ENCODE results near the gene DGLUCY. TPM values are rescaled to one million over a fixed set of nuclear protein-coding genes. Genes with fewer than 3 reads are reported as not detected.
A peak's percentile ranks its signal among the peaks of the same experiment; 100 is the strongest.
"Not testable (repeated sequence)": the region's sequence is repeated elsewhere in the genome, so short reads cannot be mapped to it uniquely, and the experiment has no call there.

DGLUCY gene
- polyA plus RNA-seq, 4 donors = 27.8 to 82.5 (median 74.9) TPM

DNA sequence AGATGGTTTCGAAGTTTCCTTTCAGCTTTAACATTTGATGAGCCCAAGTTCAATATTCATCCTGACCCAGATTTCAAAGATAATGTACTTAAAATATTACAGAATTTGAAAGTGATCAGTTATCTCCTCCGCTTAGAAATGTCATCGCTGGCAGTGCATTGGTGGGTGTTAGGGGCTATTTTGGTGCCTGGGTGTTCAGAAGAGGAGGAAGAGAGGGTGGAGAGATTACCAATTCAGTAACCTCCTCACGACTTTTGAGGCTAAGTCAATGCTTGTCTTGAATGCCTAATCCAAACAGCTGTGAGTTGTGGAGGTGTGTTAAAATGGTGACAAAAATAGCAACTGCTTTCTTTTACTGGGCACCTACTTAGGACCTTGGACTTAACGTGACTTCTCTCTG, 13.8 kb upstream of the DGLUCY start:
- no peak for DNase-seq (ENCODE audit: low read depth in 4 of 4, low spot score in 3 of 4)

DNA sequence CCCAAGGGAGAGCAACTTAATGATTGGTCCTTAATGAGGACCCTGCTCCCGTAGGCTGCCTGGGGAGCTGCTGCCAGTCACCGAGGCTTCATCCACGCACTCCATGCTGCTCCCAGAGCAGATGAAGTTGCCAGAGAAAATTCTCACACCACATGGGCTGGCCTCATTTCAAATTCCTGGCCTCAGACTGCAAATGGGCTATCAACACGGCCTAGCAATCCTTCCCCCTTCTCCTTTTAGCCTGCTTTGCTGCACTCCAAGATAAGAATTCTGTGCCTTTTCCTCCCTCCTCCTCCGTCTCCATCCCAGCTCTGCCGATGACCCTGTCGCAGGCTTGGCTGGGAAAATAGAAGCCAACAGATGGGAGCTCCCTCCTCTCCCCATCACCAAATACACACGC, 10.8 kb upstream of the DGLUCY start:
- no peak for DNase-seq (ENCODE audit: low read depth in 4 of 4, low spot score in 3 of 4)

DNA sequence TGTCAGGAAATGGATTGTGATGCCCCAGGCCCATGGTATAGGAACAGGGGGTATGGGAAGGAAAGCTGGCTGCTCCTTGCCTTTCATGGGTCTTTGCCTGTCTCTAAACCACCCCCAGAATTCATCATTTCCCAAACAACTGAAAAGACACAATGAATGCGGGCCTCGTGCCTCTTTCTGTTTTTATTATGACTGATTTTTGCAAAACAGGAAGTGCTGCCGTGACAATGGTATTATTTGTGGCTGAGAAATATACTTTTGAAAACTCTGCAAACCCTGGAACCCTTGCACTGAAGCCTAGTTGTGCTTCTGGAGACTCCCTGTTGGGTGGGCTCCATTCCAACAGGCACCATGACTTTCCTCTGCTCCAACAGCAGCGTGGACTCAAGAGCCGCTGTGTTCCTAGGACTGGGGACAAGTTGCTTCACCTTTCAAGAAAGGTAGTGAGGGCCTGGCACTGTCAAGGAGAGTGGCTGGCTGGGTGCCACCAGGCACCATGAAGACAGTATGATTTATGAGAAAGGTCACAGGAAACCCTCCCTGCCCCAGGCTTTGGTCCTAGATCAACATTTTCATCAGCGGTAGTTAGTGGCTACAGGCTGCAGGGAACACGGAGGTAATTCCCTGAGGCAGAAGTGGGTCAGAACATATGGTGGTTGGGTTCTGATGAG, 4.8 kb upstream of the DGLUCY start:
- DNase-seq (ENCODE audit: low read depth in 4 of 4, low spot score in 3 of 4) = no peak

DNA sequence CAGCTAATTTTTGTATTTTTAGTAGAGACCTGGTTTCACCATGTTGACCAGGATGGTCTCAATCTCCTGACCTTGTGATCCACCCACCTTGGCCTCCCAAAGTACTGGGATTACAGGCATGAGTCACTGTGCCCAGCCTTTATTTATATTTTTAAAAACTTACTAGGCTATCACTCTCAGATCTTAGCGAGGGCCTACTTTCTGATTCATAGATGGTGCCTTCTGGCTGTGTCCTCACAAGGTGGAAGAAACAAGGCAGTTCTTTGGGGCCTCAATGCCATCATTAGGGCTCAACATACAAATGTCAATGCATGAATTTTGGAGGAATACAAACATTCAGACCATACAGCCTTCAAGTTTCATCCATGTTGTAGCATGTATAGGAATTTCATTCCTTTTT, 2.4 kb upstream of the DGLUCY start:
- DNase-seq (ENCODE audit: low read depth in 4 of 4, low spot score in 3 of 4) = no peak

DNA sequence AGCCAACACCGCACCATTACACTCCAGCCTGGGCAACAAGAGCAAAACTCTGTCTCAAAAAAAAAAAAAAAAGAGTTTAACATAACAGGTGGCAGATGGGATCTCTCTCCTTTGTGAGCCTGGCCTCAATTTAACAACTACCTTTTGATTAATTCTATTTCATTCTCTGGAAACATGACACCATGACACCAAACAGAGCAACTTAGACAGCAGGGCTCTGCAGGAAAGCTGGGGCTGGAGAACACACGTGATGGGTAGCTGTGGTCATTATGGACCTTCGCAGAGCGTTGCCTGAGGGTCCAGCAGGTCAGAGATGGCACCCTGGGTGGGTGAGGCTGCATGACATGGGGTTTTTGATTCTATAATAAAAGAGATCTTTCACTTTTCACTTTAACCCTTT, 1.7 kb upstream of the DGLUCY start:
- DNase-seq (ENCODE audit: low read depth in 4 of 4, low spot score in 3 of 4) = no peak

DNA sequence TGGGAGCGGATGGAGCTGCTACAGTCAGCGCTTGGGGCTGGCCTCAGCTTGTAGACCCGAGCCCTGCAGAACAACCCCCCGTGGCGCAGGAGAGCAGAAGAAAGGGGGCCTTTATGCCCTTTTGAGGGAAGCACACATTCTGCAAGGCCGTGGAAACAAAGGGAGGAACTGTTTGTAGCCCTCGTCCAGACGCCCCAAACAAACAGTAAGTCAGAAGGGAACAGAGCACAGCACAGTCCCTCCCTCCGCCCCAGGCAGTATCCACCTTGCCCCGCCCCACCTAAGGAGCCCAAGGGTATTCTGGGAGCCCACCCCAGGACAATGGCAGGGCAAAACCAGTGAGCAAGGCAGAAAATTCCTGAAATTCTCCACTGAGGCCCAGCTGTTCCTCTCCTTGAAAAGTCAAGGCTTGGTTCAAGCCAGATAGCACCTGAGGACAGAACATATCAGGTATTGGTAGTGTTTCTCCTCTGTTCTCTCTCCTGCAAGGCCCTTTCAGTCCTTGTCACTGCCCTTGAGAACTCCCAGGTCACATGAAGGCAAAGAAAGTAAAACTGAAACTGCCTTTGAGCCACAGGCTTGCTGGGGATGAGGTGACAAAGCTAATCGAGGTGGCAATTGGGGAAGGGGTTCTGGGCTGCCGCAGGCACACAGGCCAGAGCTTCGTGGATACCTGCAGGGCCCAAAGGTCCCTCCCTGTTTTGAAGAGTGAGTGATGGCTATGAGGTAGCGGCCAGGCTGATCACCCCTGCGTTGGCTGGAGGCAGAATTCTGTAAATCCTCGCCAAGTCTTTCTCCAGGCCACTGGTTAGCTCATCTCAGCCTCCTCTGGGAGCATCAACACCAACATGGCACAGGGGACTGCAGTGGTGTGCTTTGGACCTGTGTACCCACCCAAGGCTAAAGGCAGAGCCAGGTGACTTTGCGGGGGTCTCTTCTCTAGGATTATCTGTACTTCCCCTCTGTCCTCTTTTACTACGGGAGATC, 499 bp downstream of the DGLUCY start:
- peak; percentile 33 to 64 (median 41) for DNase-seq (ENCODE audit: low read depth in 4 of 4, low spot score in 3 of 4)

DNA sequence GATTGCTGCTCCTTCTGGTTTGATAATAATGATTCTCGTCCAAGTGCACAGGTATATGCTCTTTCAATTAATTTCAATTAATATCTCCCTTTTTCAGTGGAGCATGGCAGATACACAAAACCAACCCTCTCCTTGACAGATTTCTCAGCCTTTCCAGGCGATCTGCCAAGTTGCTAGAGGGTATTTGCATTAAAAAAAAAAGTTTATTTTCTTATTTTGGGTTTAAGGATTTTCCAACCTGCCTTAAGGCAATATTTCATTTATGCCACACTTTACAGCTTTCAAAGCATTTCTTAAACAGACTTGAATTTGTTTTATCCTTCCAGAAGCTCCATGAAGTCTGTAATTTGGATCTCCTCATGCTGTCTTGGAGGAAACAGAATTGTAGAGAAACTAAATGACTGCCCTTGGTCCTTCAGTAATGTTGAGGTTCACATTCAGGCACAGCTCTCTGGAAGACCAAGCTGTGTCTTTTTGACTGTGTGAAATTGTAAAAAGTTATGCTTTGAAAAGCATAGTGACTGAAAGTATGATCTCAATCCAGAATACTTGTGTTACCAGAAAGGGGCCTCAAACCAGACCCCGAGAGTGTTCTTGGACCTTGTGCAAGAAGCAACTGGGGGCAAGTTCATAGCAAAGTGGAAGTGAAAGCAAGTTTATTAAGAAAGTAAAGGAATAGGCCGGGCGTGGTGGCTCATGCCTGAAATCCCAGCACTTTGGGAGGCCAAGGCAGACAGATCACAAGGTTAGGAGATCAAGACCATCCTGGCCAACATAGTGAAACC, 2.3 kb downstream of the DGLUCY start:
- no peak for DNase-seq (ENCODE audit: low read depth in 4 of 4, low spot score in 3 of 4)

DNA sequence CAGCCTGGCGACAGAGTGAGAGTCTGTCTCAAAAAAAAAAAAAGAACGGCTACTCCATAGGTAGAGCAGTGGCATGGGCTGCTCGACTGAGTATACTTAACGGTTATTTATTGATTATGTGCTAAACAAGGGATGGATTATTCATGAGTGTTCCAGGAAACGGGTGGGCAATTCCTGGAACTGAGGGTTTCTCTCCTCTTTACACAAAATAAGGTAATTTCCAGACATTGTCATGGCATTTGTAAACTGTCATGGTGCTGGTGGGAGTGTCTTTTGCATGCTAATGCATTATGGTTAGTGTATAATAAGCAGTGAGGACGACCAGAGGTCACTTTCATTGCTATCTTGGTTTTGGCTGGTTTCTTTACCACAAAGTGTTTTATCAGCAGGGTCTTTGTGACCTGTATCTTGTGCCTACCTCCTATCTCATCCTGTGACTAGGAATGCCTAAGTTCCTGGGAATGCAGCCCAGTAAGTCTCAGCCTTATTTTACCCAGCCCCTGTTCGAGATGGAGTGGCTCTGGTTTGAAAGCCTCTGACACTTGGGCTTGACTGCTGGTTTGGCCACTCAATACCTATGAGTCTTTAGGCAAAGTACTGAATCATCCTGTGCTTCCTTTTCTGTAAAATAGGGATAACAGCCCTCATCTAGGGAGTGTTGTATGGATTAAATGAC, 3.2 kb downstream of the DGLUCY start:
- no peak for DNase-seq (ENCODE audit: low read depth in 4 of 4, low spot score in 3 of 4)

DNA sequence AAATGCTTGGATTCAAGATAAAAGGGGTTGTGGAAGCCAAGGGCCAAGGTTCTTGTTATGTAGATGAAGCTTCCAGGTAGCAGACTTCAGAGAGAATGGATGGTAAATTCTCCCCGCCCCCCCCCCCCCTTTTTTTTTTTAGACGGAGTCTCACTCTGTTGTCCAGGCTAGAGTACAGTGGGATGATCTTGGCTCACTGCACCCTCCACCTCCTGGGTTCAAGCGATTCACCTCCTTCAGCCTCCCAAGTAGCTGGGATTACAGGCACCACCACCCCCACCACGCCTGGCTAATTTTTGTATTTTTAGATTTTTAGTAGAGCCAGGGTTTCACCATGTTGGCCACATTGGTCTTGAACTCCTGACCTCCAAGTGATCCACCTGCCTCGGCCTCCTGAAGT, 4.1 kb downstream of the DGLUCY start:
- no peak for DNase-seq (ENCODE audit: low read depth in 4 of 4, low spot score in 3 of 4)

DNA sequence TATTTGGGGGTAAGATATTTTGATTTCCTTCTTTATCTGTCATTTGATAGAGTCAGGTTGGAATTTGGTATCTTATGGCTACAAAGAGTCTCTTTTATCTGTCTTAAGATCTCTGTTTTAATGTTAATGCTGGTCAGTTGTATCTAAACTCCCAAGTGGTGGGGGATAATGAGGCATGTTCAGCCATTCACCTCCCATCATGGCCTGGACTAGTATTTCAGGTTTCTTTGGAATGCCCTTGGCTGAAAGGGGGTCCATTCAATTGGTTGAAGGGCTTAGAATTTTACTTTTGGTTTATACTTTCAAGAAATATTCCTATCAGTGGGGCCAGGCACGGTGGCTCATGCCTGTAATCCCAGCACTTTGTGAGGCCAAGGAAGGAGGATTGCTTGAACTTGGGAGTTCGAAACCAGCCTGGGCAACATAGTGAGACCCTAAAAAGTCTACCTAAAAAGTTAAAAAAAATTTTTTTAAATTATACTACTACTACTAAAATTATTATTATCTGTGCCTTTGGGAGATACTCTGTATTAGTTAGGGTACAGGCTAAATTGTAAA, 4.7 kb downstream of the DGLUCY start:
- DNase-seq (ENCODE audit: low read depth in 4 of 4, low spot score in 3 of 4) = no peak

DNA sequence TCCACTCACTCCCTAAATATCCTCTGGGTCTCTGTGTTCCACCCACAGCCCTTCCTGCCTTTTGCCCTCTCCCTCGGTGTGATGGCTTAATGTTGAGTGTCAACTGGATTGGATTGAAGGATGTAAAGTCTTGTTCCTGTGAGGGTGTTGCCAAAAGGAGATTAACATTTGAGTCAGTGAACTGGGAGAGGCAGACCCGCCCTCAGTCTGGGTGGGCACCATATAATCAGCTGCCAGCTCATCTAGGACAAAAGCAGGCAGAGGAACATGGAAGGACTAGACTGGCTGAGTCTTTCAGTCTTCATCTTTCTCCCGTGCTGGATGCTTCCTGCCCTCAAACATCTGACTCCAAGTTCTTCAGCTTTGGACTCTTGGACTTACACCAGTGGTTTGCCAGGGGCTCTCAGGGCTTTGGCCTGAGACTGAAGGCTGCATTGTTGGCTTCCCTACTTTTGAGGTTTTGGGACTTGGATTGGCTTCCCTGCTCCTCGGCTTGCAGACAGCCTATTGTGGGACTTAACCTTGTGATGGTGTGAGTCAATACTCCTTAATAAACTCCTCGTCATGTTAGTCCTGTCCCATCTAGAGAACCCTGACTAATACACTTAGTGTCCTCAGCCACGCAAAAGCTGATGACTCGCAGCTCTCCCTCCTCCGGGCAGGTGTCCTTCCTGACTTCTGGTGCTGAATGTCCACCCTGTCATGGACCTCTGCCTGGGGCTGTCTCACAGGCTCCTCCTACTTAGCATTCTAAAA, 5.9 kb downstream of the DGLUCY start:
- no peak for DNase-seq (ENCODE audit: low read depth in 4 of 4, low spot score in 3 of 4)

DNA sequence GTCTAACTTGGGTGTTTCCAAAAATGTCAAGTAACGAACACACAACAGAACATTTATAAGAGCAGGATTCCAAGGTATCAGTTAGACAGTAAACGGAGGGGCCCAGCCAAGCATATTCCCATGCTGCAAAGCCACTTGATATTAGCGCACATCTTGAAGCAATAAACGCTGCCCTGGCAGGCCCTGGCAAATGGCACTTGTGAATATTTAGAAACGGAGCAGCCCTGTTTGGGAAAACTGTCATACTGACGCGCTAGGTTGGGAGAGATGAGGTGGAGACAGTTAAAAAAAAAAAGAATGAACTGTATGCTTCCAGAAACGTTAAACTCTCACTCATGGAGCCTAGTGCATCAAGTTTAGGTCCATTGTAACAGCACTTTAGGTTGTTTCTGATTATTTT, 9.3 kb downstream of the DGLUCY start:
- no peak for DNase-seq (ENCODE audit: low read depth in 4 of 4, low spot score in 3 of 4)

DNA sequence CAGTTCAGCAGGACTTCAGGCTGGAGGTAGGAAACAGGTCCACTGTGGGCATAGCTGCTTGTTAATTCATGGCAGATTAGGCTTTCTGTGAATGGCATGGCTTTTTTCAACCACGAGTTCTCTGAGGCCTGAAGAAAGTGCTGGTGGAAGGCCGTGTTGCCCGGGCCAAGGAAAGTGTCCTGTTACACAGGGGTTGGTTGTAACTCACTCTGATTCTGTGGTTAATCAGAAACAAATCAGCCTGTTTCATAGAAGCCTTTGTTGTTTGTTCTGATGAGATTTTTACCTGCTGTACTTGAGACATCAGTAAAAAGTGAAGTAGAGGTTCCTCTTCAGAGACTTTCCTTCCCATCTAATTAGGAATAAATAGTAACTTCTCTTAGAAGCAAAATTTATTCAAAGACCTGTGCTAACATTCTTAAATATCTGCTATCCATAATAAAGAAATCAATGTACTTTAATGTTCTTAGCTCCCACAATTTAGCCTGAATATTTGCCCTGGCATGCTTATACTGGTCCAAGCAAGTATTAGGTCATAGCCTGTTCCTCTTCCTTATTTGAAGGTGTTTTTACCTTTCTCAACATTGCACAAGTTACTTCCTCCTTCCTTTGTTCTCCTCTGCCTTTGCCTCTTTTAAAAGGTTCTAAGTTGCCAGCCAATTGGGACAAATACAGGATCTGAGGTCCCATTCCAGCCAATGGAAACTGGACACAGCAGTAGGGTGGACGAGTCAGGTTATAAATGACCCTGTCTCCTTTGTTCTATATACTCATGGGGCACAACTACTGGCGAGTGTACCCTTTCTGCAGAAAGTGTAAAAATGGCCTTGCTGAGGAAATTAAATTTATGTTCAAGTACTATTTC, 10.8 kb downstream of the DGLUCY start:
- not testable (repeated sequence) for DNase-seq (ENCODE audit: low read depth in 4 of 4, low spot score in 3 of 4)

DNA sequence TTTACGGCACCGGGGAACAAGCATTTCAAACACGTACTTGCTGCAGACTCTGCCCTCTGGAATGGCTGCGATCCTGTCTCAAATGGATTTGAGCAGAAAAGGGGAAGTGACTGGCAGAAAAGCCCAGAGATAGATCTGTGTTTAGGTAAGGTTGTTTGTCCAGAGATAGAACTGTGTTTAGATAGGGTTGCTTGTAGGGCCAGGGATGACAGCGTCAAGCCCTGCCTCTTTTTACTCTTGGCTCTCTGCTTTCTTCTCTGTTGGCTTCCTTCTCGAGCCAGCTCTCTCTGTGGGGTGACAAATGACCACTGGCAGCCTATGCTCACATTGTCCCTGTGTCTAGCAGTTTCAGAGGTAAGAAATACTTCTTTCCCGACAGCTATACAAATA, 11.4 kb downstream of the DGLUCY start:
- no peak for DNase-seq (ENCODE audit: low read depth in 4 of 4, low spot score in 3 of 4)

DNA sequence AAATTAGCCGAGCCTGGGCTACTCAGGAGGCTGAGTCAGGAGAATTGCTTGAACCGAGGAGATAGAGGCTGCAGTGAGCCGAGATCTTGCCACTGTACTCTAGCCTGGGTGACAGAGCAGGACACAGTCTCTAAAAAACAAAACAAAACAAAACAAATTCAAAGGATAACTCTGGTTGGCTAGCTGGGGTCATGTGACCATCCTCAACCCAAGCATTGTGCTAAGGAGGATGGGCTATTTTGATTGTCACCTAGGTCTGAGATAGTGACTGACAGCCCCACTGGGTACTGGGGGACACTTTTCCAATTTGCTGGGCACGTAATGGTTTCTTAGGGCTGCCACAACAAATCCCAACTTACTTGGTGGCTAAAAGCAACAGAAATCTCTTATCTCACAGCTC, 11.9 kb downstream of the DGLUCY start:
- DNase-seq (ENCODE audit: low read depth in 4 of 4, low spot score in 3 of 4) = no peak

DNA sequence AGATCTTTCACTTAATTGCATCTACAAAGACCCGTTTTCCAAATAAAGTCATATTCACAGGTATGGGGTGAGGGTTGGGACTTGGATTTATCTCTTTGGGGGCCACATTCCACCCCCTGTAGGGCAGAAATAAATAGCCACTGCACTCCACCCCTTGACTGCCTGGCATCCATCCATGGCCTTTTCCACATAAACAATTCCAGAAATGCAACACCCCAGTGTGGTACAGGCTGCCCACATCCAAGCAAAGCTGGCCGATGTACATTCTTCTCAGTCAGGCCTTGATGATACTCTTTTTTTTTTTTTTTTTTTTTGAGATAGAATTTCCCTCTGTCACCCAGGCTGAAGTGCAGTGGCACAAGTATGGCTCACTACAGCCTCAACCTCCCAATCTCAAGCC, 12.9 kb downstream of the DGLUCY start:
- no peak for DNase-seq (ENCODE audit: low read depth in 4 of 4, low spot score in 3 of 4)

DNA sequence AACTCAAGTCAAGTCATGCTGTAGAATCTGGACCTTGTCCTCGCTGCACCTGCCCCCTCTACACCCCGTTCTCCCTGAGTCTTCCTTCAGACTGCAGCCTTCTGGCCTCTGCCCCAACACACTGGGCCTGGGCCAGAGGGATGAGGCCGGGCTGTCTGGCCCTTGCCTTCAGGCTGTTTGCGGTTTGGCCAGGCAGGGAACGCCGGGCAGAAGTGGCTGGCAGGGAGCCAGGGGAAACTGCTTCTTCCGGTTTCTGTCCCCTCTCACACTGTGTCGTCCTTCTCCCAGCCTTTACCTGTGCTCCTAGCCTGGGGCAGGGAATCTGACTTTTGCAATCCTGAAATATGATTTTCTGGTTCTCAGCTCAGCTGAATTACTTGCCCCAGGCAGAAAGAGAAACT, 13.5 kb downstream of the DGLUCY start:
- DNase-seq (ENCODE audit: low read depth in 4 of 4, low spot score in 3 of 4) = no peak

DNA sequence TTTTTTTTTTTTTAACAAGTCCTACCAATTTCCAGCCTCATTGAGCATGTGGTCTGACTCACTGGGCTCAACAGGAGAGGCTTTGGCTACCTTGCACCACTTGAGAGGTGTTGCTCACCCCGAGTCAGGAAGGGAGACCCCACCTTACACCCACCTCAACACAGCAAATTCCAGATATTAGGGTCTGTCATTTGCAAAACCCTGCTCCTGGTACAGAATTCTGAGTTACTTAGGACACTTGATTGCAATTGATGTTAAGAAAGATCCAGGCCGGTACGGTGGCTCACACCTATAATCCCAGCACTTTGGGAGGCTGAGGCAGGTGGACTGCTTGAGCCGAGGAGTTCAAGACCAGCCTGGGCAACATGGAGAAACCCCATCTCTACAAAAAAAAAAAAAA, 14.1 kb downstream of the DGLUCY start:
- DNase-seq (ENCODE audit: low read depth in 4 of 4, low spot score in 3 of 4) = no peak

DNA sequence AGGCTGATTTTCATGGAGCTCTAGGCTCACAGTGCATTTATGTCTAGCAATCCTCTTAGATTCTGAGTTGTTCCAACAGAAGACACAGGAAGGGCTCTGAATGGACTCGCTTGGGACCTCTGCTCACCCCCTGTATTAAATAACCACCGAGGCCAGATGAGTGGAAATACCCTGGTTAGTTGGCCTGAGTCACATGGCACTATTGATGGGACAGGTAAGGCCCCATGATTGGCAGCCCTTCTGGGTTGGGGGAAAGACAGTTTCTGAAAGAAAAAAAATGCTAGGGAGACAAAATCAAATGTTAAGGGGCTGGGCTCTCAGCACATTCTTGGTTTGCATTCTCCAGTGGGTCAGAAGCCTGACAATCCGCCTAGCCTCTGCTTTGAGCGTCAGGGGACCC, 14.8 kb downstream of the DGLUCY start:
- no peak for DNase-seq (ENCODE audit: low read depth in 4 of 4, low spot score in 3 of 4)
